GM21576 (cell line): ENCODE data around the gene SLC5A2.
"Not testable (repeated sequence)": the region's sequence is repeated elsewhere in the genome, so short reads cannot be mapped to it uniquely, and the experiment has no call there.

ENCODE experiments used
- ATAC-seq: cut with Tn5 transposase; IDR thresholded peaks from one replicate; pipeline ENCODE4 v1.9.1; 2021; ENCODE audit warnings: mild to moderate bottlenecking, moderate library complexity; ENCODE audit not compliant: unreplicated experiment

The SLC5A2 gene

DNA sequence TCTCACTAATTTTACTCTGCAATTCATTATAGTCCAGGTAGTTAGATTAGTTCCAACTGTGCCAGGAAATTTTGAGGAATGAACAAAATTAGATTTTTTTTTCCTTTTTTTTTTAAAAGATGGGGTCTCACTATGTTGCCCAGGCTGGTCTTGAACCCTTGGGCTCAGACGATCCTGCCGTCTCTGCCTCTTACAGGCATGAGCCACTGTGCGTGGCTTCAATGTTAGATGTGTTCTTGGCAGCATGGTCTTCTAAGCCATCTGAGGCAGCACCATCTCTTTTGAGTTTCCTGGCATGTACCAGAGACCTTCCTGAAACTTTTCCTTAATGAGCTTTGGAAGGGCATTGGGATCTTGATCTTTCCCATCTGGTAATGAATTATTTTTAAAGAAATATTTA, 42.2 kb downstream of the SLC5A2 start:
- ATAC-seq: no peak

GRCh38 chr16:31527734-31528274, 44.9 kb downstream of the SLC5A2 start, which contains the start of gene AHSP:
Gene AHSP (plus strand): TSS chr16:31527900. CDS start chr16:31528140, 240 bp downstream.
- ATAC-seq: no peak

GRCh38 chr16:31528523-31529107, 45.7 kb downstream of the SLC5A2 start:
- ATAC-seq: no peak

DNA sequence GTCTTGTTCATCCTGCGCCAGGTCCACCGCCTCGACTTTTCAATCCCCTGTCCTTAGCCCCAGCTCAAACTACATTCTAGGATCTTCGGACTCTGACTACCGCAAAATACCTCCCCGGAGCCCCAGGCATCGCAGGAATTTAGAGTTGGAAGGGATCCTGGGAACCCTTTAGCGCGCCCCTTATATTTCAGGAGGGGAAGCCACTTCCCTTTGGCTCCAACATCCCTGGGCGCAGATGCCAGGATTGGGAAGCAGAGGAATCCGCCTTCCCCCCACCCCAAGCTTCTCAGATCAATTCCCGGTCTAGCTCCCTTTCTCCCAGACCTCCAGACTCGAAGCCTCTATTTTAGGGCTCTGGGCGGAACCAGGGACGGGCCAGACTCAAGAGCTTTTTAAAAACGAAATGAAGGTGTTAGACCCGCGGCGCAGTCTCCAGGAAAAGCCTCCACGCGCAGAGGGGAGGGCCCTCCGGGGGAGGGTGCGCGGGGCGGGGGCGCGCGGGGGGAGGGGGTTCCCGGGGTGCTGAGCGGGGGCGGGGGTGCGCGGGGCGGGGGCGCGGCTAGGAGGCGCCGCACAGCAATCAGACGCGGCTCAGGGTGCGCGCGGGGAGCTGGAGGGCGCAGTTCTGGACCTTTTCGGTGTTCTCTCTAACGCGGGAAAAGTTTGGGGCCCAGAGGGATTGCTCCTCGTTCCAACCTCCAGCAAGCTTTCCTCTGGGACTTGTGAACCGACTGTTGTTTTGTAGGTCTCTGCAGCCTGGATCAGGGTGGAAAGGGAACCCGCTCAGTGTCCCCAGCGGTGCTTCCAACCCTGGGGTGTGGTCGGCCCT, 46.4 kb downstream of the SLC5A2 start:
- ATAC-seq: no peak

DNA sequence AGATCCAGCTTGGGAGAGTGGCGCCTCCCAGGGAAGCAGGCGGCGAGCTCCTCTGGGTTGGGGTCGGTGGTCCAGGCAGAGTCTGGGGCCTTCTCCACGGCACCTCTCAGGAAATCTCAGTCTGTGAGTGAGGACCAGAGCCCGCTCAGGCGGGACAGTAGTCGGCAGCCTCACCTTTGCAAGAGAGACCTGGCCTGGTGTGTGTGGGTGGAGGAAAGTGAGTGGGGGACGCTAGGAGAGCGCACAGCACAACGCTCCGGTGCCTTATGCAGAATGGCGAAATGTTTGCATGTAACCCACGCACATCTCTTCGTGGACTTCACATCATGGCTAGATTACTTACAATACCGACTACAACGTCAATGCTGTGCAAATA, 47.0 kb downstream of the SLC5A2 start:
- no peak for ATAC-seq

- ATAC-seq: no peak
These were observed 47.5 kb downstream of the SLC5A2 start for GRCh38 chr16:31530405-31530804.

GRCh38 chr16:31531096-31531495, 48.2 kb downstream of the SLC5A2 start:
- ATAC-seq: no peak

DNA sequence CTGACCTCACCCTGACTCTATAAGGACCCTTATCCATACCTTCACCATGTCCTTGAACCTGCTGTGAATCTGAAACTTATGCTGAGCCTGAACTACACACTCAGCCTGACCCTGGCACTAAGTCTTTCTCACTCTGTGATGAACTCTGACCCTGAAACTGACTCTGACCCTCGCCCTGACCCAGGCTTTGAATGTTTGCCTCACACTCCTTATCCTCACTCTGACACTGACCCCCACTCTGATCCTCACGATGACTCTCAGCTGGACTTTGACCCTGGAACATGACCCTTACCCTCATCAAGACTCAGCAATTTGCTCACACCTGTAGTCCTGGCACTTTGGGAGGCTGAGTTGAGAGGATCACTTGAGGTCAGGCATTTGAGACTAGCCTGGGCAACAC, 49.2 kb downstream of the SLC5A2 start:
- no peak for ATAC-seq

GRCh38 chr16:31532896-31533295, 50.0 kb downstream of the SLC5A2 start:
- no peak for ATAC-seq

DNA sequence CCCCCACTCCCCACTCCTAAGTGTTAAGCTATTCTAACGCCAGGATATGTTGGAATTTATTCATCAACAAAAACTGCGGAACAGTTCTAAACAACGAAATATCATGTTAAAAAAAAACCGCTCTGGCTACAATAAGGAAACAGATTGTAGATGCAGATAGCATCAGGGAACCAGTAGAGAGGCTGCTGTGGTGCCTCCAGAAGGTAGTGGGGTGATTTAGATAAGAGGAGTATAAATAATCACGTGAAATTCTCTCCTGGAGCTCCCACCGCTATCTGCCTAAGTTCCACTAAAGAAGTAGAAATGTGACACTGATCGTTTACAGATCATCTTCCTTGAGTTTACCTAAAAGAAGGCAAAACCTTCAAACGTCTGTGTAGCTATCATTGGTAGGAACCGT, 52.8 kb downstream of the SLC5A2 start:
- ATAC-seq: no peak

- ATAC-seq: no peak
These were observed 54.0 kb downstream of the SLC5A2 start for GRCh38 chr16:31536804-31537361.

DNA sequence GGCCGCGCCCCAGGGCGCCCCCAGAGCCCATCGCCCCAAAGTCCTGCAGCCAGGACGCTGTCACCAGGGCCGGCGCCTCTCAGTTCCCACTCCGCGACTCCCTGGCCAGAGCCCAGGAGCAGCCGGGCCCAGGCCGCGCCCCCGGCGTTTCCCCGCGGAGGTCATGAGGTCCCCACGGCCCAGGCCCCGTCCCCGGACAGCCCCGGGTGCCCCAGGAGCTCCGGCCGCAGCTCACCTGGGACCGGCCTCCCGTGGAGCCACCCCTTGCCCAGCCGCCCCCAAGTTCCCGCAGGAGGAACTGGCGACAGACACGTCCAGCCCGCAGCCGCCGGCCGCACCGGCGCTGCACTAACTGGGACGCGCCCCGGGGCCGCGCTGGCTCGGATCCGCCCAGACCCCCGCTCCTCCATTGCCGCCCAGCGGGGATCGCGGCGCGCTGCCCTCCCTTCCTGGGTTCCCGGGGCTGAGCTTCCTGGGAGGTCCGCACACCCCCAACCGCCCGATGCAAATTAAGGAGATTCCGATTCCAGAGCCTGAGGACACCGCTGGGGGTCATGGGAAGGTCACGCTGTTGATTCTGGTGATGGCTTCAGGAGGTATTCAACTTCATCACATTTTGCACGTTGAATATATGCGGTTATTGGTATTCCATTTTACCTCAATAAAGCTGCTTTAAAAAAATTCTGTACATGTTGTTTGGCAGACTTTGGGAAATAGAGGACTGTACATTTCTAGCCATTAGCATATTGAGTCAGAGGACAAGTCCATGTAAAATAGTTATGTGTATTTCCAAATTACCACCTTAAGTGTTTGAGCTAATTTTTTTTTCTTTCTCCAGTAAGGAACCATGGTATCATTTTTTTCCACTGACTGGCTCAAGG, 54.7 kb downstream of the SLC5A2 start:
- ATAC-seq: no peak

DNA sequence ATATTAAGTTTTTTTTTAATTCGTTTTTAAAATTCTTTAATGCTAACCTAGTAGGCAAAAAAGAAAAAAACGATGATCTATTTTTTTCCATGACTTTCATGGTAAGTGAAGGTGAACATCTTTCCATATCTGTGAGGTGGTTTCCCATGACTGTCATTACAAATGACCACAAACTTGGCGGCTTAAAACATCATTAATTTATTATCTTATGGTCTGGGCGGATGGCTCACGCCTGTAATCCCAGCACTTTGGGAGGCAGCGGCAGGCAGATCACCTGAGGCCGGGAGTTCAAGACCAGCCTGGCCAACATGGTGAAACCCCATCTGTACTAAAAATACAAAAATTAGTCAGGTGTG, 55.3 kb downstream of the SLC5A2 start:
- not testable (repeated sequence) for ATAC-seq

- ATAC-seq: not testable (repeated sequence)
These were observed 56.8 kb downstream of the SLC5A2 start for GRCh38 chr16:31539762-31540161.
